ENCODE data around the gene CLIC4. TPM values are rescaled to one million over a fixed set of nuclear protein-coding genes. Genes with fewer than 3 reads are reported as not detected.

CLIC4 gene
- total RNA-seq, 1 experiment from 2014 or later: 230 TPM

GRCh38 chr1:24783713-24784112 lies 38.5 kb downstream of the CLIC4 start:
- Histone ChIP-seq H3K4me2 (ENCODE audit: insufficient read depth, insufficient read length, low read length) (no peak overlapping the region), H2BK5ac (ENCODE audit: insufficient read length, low read length) (no peak overlapping the region), H3T11ph (ENCODE audit: low read length) (no peak overlapping the region), H3K23ac (ENCODE audit: insufficient read length, low read depth, low read length) (no peak overlapping the region), H2BK12ac (ENCODE audit: insufficient read length, low read depth, low read length) (no peak overlapping the region), H3K79me1 (ENCODE audit: insufficient read depth, low read depth, low read length, poor library complexity, severe bottlenecking) (peaks cover 11% of the 10 kb centered on the region), H4K8ac (replicated peaks; ENCODE audit: insufficient read length, low read depth, low read length) (no peak overlapping the region), H3K23me2 (ENCODE audit: insufficient read length, low read depth, low read length, poor library complexity, severe bottlenecking) (no peaks in the 10 kb centered on the region), H2BK20ac (ENCODE audit: low read depth, low read length, poor library complexity, severe bottlenecking) (no peak overlapping the region), H3K79me2 (ENCODE audit: insufficient read depth, low read length) (peaks cover 33% of the 10 kb centered on the region; the same call in 1 of the 2 replicates), H3K4me1 (ENCODE audit: insufficient read depth, low read length) (no peaks in the 10 kb centered on the region; the same call in 1 of the 2 replicates), H3K4ac (ENCODE audit: low read depth, low read length) (no peak overlapping the region), H3K56ac (ENCODE audit: insufficient read length, low read depth, low read length) (no peak overlapping the region), H3K14ac (ENCODE audit: insufficient read depth, low read length) (no peak overlapping the region), H2AFZ (ENCODE audit: low read length) (no peak overlapping the region), H3K27me3 (ENCODE audit: insufficient read depth, low read length) (no peaks in the 10 kb centered on the region), H4K20me1 (ENCODE audit: control insufficient read depth, insufficient read depth, insufficient read length) (no peaks in the 10 kb centered on the region), H4K91ac (ENCODE audit: insufficient read length, low read depth, low read length) (no peak overlapping the region), H3K27ac (ENCODE audit: insufficient read length, low read depth, low read length) (no peak overlapping the region), H2AK5ac (ENCODE audit: insufficient read length, low read length) (no peak overlapping the region), H2BK15ac (ENCODE audit: low read depth, low read length) (no peak overlapping the region), H3K9ac (ENCODE audit: extremely low read depth, insufficient read length, low read length) (no peak overlapping the region), H2BK120ac (ENCODE audit: low read depth, low read length, poor library complexity, severe bottlenecking) (no peak overlapping the region), H4K5ac (ENCODE audit: insufficient read length, low read depth, low read length) (no peak overlapping the region), H3K9me3 (ENCODE audit: control insufficient read depth, low read depth, low read length) (no peaks in the 10 kb centered on the region), H3K18ac (ENCODE audit: insufficient read length, low read depth, low read length) (no peak overlapping the region)
- Mint-ChIP-seq H3K4me1 (peaks cover under 1 to 6% of the 10 kb centered on the region in 2 experiments; a peak in 3 of 4 replicates), H3K9me3 (no peaks in the 10 kb centered on the region), H3K36me3 (ENCODE audit: insufficient read depth in 1 of 3, low read depth in 3 of 3) (peaks cover 0 to 12% (median 3%) of the 10 kb centered on the region in 3 experiments; a peak in 4 of 7 replicates), H3K4me3 (no peak overlapping the region), H3K27me3 (ENCODE audit: low read depth) (no peaks in the 10 kb centered on the region), H3K27ac (peak overlapping the region in 1 of 3 experiments; percentile 29; a peak in 2 of 7 replicates)
- WGBS (ENCODE audit: extremely low coverage, insufficient read length, low lambda C conversion rate): no CpG with 5 or more reads among the region's 1 CpG
- DNase-seq: no peak
- TF ChIP-seq, protein P1, sequence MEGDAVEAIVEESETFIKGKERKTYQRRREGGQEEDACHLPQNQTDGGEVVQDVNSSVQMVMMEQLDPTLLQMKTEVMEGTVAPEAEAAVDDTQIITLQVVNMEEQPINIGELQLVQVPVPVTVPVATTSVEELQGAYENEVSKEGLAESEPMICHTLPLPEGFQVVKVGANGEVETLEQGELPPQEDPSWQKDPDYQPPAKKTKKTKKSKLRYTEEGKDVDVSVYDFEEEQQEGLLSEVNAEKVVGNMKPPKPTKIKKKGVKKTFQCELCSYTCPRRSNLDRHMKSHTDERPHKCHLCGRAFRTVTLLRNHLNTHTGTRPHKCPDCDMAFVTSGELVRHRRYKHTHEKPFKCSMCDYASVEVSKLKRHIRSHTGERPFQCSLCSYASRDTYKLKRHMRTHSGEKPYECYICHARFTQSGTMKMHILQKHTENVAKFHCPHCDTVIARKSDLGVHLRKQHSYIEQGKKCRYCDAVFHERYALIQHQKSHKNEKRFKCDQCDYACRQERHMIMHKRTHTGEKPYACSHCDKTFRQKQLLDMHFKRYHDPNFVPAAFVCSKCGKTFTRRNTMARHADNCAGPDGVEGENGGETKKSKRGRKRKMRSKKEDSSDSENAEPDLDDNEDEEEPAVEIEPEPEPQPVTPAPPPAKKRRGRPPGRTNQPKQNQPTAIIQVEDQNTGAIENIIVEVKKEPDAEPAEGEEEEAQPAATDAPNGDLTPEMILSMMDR (conservative IDR thresholded peaks at IDR 0.05): no peak

Measured in H9 (cell line).